Measurements from ENCODE around the gene ARHGEF25. TPM values are rescaled to one million over a fixed set of nuclear protein-coding genes. Genes with fewer than 3 reads are reported as not detected.
"Not testable (repeated sequence)": the region's sequence is repeated elsewhere in the genome, so short reads cannot be mapped to it uniquely, and the experiment has no call there.

ARHGEF25 gene
- total and polyA plus RNA-seq, 2 donors (not counting 1 experiment from before 2014, with no cell fraction given), result 0.12 TPM; not detected in 1

DNA sequence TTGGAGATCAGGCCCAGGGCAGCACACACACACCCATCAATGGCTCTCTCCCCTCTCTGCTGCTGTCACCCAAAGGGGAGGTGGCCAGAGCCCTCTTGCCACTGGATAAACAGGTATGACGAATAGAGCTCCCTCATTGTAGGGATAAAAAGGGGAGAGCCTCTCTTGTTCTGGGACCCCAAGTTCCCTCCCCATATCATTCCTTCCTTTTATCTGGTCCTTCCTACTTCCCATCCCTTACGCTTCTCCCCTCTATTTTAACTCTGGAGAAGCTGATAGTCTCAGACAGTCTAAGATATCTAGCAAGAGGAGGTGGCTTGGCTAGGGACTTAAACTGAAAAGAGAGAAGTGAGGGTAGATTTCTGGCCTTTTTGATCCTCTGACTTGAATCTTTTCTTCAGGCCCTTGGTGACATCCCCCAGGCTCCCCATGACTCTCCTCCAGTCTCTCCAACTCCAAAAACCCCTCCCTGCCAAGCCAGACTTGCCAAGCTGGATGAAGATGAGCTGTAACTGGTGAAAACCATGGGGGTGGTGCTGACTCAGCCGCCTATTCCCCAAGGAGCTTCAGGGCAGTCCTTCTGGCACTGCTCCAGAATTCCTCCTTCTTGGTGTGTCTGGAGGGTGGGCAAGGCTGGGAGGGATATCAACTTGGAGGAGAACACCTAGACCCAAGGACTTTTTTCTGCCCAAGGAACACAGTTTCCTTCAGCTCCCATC is 5.3 kb downstream of the ARHGEF25 start:
- H3K27me3 ChIP-seq (replicated peaks in 1 of 4; ENCODE audit: control extremely low read depth in 1 of 4, control insufficient read depth in 3 of 4, insufficient read depth in 4 of 4, low read length in 3 of 4), result peaks cover 0 to 77% (median 45%) of the 10 kb centered on the region in 4 experiments
- no peaks in the 10 kb centered on the region for H3K36me3 ChIP-seq (replicated peaks in 1 of 2; ENCODE audit: control extremely low read depth in 1 of 2, control insufficient read depth in 1 of 2, extremely low read depth in 1 of 2, insufficient read depth in 2 of 2, low read length in 1 of 2)
- ChIA-PET POLR2A (interaction anchor here (1.9 kb wide), 1 partner anchor 26 kb away, joined by 4 read pairs; the partner anchor contains the start of gene PIP4K2C), CTCF (interaction anchor here (1.3 to 12.6 kb wide), 2 partner anchors 22 to 33 kb away, joined by 3 to 97 read pairs; no protein-coding TSS in a partner anchor)
- H3K4me1 ChIP-seq (ENCODE audit: control insufficient read depth in 2 of 2, insufficient read depth in 2 of 2, low read length in 2 of 2), result peaks cover 61 to 70% of the 10 kb centered on the region in 2 donors
- no peaks in the 10 kb centered on the region for H3K9me3 Mint-ChIP-seq (ENCODE audit: insufficient read depth)
- no peak overlapping the region for H3K4me2 ChIP-seq (replicated peaks; ENCODE audit: low read depth, low read length, poor library complexity, severe bottlenecking)
- H3K4me3 Mint-ChIP-seq, result no peak overlapping the region
- H3K4me3 ChIP-seq (ENCODE audit: control extremely low read depth in 1 of 5, extremely low read depth in 1 of 5, insufficient read depth in 1 of 5, low read depth in 2 of 5, low read length in 4 of 5), result no peak overlapping the region
- ATAC-seq (ENCODE audit: low read depth) (no peak), DNase-seq (peak; percentile 15)
- intact Hi-C loops (cut with micrococcal nuclease), result no loop called here
- H3K9ac ChIP-seq (ENCODE audit: low read length), result no peak overlapping the region
- no peak overlapping the region for H3K27ac ChIP-seq (ENCODE audit: low read length in 2 of 2)
- H3K79me2 ChIP-seq (ENCODE audit: control insufficient read depth, insufficient read depth, low read length), result no peaks in the 10 kb centered on the region
- peaks cover 62% of the 10 kb centered on the region for H3K27me3 Mint-ChIP-seq
- peaks cover 68% of the 10 kb centered on the region for H3K4me1 Mint-ChIP-seq
- no CpG with 5 or more reads among the region's 3 CpGs for WGBS (ENCODE audit: insufficient coverage)
- no peak overlapping the region for H2AFZ ChIP-seq (ENCODE audit: insufficient read depth, low read depth, low read length, poor library complexity, severe bottlenecking)
- no peak for TF ChIP-seq EZH2 (IDR thresholded peaks at IDR 0.05; ENCODE audit: borderline replicate concordance, insufficient read depth, low read depth, low read length, poor library complexity, severe bottlenecking)
- TF ChIP-seq, protein P1, sequence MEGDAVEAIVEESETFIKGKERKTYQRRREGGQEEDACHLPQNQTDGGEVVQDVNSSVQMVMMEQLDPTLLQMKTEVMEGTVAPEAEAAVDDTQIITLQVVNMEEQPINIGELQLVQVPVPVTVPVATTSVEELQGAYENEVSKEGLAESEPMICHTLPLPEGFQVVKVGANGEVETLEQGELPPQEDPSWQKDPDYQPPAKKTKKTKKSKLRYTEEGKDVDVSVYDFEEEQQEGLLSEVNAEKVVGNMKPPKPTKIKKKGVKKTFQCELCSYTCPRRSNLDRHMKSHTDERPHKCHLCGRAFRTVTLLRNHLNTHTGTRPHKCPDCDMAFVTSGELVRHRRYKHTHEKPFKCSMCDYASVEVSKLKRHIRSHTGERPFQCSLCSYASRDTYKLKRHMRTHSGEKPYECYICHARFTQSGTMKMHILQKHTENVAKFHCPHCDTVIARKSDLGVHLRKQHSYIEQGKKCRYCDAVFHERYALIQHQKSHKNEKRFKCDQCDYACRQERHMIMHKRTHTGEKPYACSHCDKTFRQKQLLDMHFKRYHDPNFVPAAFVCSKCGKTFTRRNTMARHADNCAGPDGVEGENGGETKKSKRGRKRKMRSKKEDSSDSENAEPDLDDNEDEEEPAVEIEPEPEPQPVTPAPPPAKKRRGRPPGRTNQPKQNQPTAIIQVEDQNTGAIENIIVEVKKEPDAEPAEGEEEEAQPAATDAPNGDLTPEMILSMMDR (IDR thresholded peaks at IDR 0.05), result no peak
- H4K20me1 ChIP-seq (ENCODE audit: control insufficient read depth, insufficient read depth, low read length, poor library complexity, severe bottlenecking), result peaks cover 11% of the 10 kb centered on the region
- peaks cover 0 to 16% (median 0%) of the 10 kb centered on the region in 3 donors for H3K9me3 ChIP-seq (ENCODE audit: control extremely low read depth in 1 of 3, control insufficient read depth in 2 of 3, insufficient read depth in 1 of 3, low read length in 2 of 3)
- H3K27ac Mint-ChIP-seq, result peak overlapping the region; percentile 26

DNA sequence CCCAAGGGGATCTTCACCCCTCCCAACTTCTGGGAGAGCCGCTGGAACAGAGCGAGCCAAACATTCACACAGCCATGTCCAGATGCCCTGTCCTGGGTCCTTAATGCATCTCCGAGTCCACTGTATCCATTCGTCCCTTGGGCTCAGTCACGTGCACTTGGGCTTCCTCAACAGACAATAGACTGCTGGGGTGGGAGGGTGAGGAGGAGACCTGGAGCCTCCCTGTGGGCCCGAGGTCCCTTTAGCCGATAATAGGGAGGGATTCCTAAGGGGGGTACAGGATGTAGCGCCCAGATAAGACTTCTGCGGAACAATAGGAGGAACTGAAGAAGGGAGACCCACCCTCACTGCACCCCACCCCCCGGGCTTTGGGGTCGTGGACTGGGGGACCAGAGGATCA is 6.7 kb downstream of the ARHGEF25 start:
- Histone ChIP-seq H3K27me3 (replicated peaks in 1 of 4; ENCODE audit: control extremely low read depth in 1 of 4, control insufficient read depth in 3 of 4, insufficient read depth in 4 of 4, low read length in 3 of 4) (peaks cover 0 to 79% (median 49%) of the 10 kb centered on the region in 4 experiments), H3K27ac (ENCODE audit: low read length in 2 of 2) (no peak overlapping the region), H3K4me1 (ENCODE audit: control insufficient read depth in 2 of 2, insufficient read depth in 2 of 2, low read length in 2 of 2) (peaks cover 57 to 71% of the 10 kb centered on the region in 2 donors), H3K9ac (ENCODE audit: low read length) (no peak overlapping the region), H3K79me2 (ENCODE audit: control insufficient read depth, insufficient read depth, low read length) (no peaks in the 10 kb centered on the region), H3K36me3 (replicated peaks in 1 of 2; ENCODE audit: control extremely low read depth in 1 of 2, control insufficient read depth in 1 of 2, extremely low read depth in 1 of 2, insufficient read depth in 2 of 2, low read length in 1 of 2) (no peaks in the 10 kb centered on the region), H2AFZ (ENCODE audit: insufficient read depth, low read depth, low read length, poor library complexity, severe bottlenecking) (no peak overlapping the region), H3K4me2 (replicated peaks; ENCODE audit: low read depth, low read length, poor library complexity, severe bottlenecking) (no peak overlapping the region), H3K4me3 (ENCODE audit: control extremely low read depth in 1 of 5, extremely low read depth in 1 of 5, insufficient read depth in 1 of 5, low read depth in 2 of 5, low read length in 4 of 5) (no peak overlapping the region), H4K20me1 (ENCODE audit: control insufficient read depth, insufficient read depth, low read length, poor library complexity, severe bottlenecking) (peaks cover 7% of the 10 kb centered on the region), H3K9me3 (ENCODE audit: control extremely low read depth in 1 of 3, control insufficient read depth in 2 of 3, insufficient read depth in 1 of 3, low read length in 2 of 3) (peaks cover 0 to 18% (median 0%) of the 10 kb centered on the region in 3 donors)
- Mint-ChIP-seq H3K27ac (no peak overlapping the region), H3K27me3 (peaks cover 66% of the 10 kb centered on the region), H3K4me1 (peaks cover 68% of the 10 kb centered on the region), H3K4me3 (no peak overlapping the region), H3K9me3 (ENCODE audit: insufficient read depth) (no peaks in the 10 kb centered on the region)
- ATAC-seq (ENCODE audit: low read depth) (no peak), DNase-seq (peak; percentile 7)
- intact Hi-C loops (cut with micrococcal nuclease), result no loop called here
- ChIA-PET POLR2A (no interaction called here), CTCF (interaction anchor here (5.1 kb wide), 1 partner anchor 35 kb away, joined by 122 read pairs; no protein-coding TSS in a partner anchor)
- WGBS (ENCODE audit: insufficient coverage), result 61% methylated on average over 4 of the region's 11 CpGs
- TF ChIP-seq, protein P1 (IDR thresholded peaks at IDR 0.05), result no peak
- no peak for TF ChIP-seq EZH2 (IDR thresholded peaks at IDR 0.05; ENCODE audit: borderline replicate concordance, insufficient read depth, low read depth, low read length, poor library complexity, severe bottlenecking)

DNA sequence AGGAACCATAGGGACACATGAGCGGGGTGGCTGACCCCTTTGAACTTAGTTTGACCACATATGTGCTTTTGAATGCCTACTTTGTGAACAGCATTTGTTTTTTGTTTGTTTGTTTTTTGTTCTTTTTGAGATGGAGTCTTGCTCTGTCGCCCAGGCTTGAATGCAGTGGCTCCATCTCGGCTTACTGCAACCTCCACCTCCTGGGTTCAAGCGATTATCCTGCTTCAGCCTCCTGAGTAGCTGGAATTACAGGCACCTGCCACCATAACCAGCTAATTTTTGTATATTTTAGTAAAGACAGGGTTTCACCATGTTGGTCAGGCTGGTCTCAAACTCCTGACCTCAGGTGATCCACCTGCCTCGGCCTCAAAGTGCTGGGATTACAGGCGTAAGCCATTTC is 7.2 kb downstream of the ARHGEF25 start:
- H3K4me3 Mint-ChIP-seq, H3K27ac Mint-ChIP-seq: not testable (repeated sequence)
- peaks cover 63% of the 10 kb centered on the region for H3K4me1 Mint-ChIP-seq

More for the DNA sequence above, 7.2 kb downstream of the ARHGEF25 start:
- H3K4me2 ChIP-seq (replicated peaks; ENCODE audit: low read depth, low read length, poor library complexity, severe bottlenecking); H3K9ac ChIP-seq (ENCODE audit: low read length); H4K20me1 ChIP-seq (ENCODE audit: control insufficient read depth, insufficient read depth, low read length, poor library complexity, severe bottlenecking); intact Hi-C loops (cut with micrococcal nuclease); H3K27ac ChIP-seq (ENCODE audit: low read length in 2 of 2); H3K4me3 ChIP-seq (ENCODE audit: control extremely low read depth in 1 of 5, extremely low read depth in 1 of 5, insufficient read depth in 1 of 5, low read depth in 2 of 5, low read length in 4 of 5); H3K9me3 Mint-ChIP-seq (ENCODE audit: insufficient read depth); POLR2A ChIA-PET; ATAC-seq (ENCODE audit: low read depth); H3K79me2 ChIP-seq (ENCODE audit: control insufficient read depth, insufficient read depth, low read length); DNase-seq; H2AFZ ChIP-seq (ENCODE audit: insufficient read depth, low read depth, low read length, poor library complexity, severe bottlenecking); H3K36me3 ChIP-seq (replicated peaks in 1 of 2; ENCODE audit: control extremely low read depth in 1 of 2, control insufficient read depth in 1 of 2, extremely low read depth in 1 of 2, insufficient read depth in 2 of 2, low read length in 1 of 2): not testable (repeated sequence)
- CTCF ChIA-PET, result interaction anchor here (5.1 kb wide), 1 partner anchor 36 kb away, joined by 122 read pairs; no protein-coding TSS in a partner anchor
- H3K9me3 ChIP-seq (ENCODE audit: control extremely low read depth in 1 of 3, control insufficient read depth in 2 of 3, insufficient read depth in 1 of 3, low read length in 2 of 3), result peaks cover 0 to 18% (median 0%) of the 10 kb centered on the region in 3 donors
- peaks cover 0 to 79% (median 49%) of the 10 kb centered on the region in 4 experiments for H3K27me3 ChIP-seq (replicated peaks in 1 of 4; ENCODE audit: control extremely low read depth in 1 of 4, control insufficient read depth in 3 of 4, insufficient read depth in 4 of 4, low read length in 3 of 4)
- WGBS (ENCODE audit: insufficient coverage), result 81% methylated on average over 5 of the region's 6 CpGs
- peaks cover 71% of the 10 kb centered on the region for H3K27me3 Mint-ChIP-seq
- peaks cover 53 to 67% of the 10 kb centered on the region in 2 donors for H3K4me1 ChIP-seq (ENCODE audit: control insufficient read depth in 2 of 2, insufficient read depth in 2 of 2, low read length in 2 of 2)

Measured in B cell (primary cell).